Activated CD4-positive, alpha-beta memory T cell treated with anti-CD3 and anti-CD28 coated beads for 36 hours (primary cell): ENCODE results near the gene UCP3. TPM values are rescaled to one million over a fixed set of nuclear protein-coding genes. Genes with fewer than 3 reads are reported as not detected.

Experiments
- CTCF ChIA-PET: fragments of 350-600 bp; sonication (Branson Sonifier 250); formaldehyde crosslinking; loops from one replicate; lab custom pipeline; 2021; ENCODE audit warnings: antibody characterized with exemption, inconsistent platforms; lab: Charles Lee
- POLR2A ChIA-PET: fragments of 350-600 bp; sonication (Branson Sonifier 250); formaldehyde crosslinking; loops from one replicate; lab custom pipeline; 2021; ENCODE audit warnings: antibody characterized with exemption; lab: Charles Lee
- DNase-seq: peaks from one replicate; pipeline ENCODE4 v3.0.0-alpha.2; 2020
- H3K27ac Mint-ChIP-seq: one replicate; pipeline ENCODE4 v1.8.0; 2021; ENCODE audit warnings: mixed read lengths
- H3K27me3 Mint-ChIP-seq: one replicate; pipeline ENCODE4 v1.8.0; 2021; ENCODE audit warnings: mixed read lengths
- H3K36me3 Mint-ChIP-seq: one replicate; pipeline ENCODE4 v1.8.0; 2021; ENCODE audit warnings: mixed read lengths
- H3K4me1 Mint-ChIP-seq: one replicate; pipeline ENCODE4 v1.8.0; 2021; ENCODE audit warnings: low read depth, mixed read lengths
- H3K4me3 Mint-ChIP-seq: one replicate; pipeline ENCODE4 v1.8.0; 2021; ENCODE audit warnings: mild to moderate bottlenecking, mixed read lengths
- H3K9me3 Mint-ChIP-seq: one replicate; pipeline ENCODE4 v1.8.0; 2021; ENCODE audit warnings: mixed read lengths
- intact Hi-C: fragments of 100-400 bp; cut with micrococcal nuclease; formaldehyde crosslinking; loops from one replicate; pipeline ENCODE4 v1.15.1; 2023
- total RNA-seq, 2 experiments: library from RNA; stranded (reverse); gene quantifications; one replicate each; pipeline ENCODE4 v1.2.3, GENCODE V29; 2021

UCP3 gene
- total RNA-seq, 2 experiments from 2014 or later, result 1.4 to 2.0 TPM

DNA sequence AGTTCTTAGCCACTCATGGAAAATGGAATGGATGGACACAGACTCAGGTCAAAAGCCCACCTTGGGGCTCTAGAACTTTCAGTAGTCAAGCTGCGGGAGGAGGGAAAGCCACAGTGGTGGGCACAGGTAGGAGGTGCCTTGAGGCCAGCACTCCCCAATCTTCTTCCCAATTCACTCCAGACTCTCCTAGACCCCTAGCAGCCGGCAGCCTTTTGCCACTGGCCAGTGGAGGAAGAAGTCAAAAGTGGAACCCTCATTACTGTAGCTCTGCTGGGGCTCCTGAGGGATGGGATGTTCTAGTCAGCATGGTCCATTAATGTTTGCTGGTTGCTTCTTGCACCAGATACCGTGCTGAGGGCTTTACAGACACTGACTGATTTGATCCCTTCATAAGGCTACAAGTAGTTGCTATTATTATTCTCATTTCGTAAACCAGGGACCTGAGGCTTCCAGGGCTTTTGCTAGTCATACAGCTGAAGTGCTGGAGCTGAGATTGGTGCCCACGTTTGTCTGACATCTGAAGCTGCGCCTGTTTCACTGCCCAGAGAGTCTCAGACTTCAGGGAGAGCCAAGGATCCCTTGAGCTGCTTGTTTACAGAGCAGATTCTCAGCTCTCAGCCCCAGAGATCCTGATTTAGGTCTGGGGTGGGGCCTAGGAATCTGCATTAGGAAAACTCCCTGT, 1.1 kb downstream of the UCP3 start:
- no peak for DNase-seq
- no peaks in the 10 kb centered on the region for H3K9me3 Mint-ChIP-seq
- H3K4me3 Mint-ChIP-seq, result no peak overlapping the region
- H3K36me3 Mint-ChIP-seq, result peaks cover 10% of the 10 kb centered on the region
- no peak overlapping the region for H3K27ac Mint-ChIP-seq
- no peaks in the 10 kb centered on the region for H3K27me3 Mint-ChIP-seq
- intact Hi-C loops, result loop anchor here (5.0 kb wide), 1 partner anchor 36 kb away; no protein-coding TSS in a partner anchor
- ChIA-PET CTCF (interaction anchor here (1.5 kb wide), 1 partner anchor 10 kb away, joined by 4 read pairs; no protein-coding TSS in a partner anchor), POLR2A (interaction anchor here (1.2 to 2.6 kb wide), 4 partner anchors 10 to 27 kb away, joined by 4 to 8 read pairs (median 6); partner anchors contain the start of gene UCP2)
- peaks cover 80% of the 10 kb centered on the region for H3K4me1 Mint-ChIP-seq

DNA sequence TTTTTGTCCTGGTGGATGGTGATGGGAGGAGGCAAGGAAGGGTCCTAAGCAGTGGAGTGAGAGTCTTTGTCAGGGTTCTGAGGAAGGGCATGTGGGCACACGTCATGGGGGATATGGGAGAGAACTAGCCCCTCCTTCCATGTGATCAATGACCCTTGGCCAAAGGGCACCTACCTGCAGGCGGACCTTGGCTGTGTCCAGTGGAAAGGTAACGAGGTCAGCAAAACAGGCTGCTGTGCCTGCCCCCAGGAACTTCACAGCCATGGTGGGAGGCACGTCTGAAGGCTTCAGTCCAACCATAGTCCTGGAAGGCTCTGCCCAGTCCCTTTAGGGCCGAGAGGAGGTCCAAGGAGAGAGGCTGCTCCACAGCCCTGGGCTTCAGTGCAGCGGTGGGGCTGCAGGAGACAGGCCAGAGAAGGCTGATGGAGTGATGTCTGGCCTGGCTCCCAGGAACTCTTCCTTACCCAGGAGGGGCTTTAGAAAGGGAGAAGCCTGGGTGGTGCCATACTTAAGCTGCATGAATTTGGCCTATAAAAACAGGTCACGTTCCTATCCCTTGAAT, 2.1 kb downstream of the UCP3 start:
- Mint-ChIP-seq H3K4me1 (peaks cover 70% of the 10 kb centered on the region), H3K27me3 (no peaks in the 10 kb centered on the region), H3K27ac (peak overlapping the region; percentile 44), H3K4me3 (no peak overlapping the region), H3K9me3 (no peaks in the 10 kb centered on the region), H3K36me3 (peaks cover 11% of the 10 kb centered on the region)
- CTCF ChIA-PET, result no interaction called here
- intact Hi-C loops, result loop anchor here (5.0 kb wide), 1 partner anchor 35 kb away; no protein-coding TSS in a partner anchor
- no peak for DNase-seq
- POLR2A ChIA-PET, result interaction anchor here (1.2 to 2.6 kb wide), 2 partner anchors 24 to 26 kb away, joined by 4 to 8 read pairs; partner anchors contain the start of gene UCP2

DNA sequence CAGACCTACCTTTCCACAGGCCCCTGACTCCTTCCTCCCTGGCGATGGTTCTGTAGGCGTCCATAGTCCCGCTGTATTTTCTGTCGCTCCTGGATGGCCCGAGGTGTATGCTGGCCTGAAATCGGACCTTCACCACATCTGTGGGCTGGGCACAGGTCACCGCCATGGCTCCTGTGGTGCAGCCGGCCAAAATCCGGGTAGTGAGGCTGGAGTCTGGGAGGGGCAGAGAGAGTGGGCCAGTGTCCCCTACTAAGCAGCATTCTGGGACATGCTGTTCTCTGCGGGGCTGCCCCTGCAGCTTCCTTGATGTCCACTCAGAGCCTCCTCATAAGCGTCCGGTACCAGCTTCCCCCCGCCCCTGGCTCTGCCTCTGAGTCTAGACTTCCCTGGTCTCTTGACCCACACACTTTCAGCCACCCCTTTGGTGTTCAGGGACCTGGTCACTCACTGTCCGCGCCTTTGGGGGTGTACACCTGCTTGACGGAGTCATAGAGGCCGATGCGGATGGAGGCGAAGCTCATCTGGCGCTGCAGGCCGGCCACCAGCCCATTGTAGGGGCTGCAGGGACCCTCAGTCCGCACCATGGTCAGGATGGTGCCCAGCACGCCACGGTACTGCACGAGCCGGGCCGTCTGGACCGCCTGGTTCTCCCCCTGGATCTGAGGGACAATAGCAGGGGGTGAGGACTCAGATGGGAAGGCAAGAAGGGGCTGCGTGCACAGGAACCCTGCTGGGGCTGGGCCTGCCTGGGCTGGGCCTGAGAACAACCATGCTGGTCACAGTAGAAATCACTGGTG, 3.0 kb downstream of the UCP3 start:
- Mint-ChIP-seq H3K4me1 (peaks cover 65% of the 10 kb centered on the region), H3K27ac (peak overlapping the region; percentile 91), H3K27me3 (no peaks in the 10 kb centered on the region), H3K4me3 (no peak overlapping the region), H3K36me3 (peaks cover 15% of the 10 kb centered on the region), H3K9me3 (no peaks in the 10 kb centered on the region)
- POLR2A ChIA-PET, result interaction anchor here (1.0 to 1.7 kb wide), 7 partner anchors 9 to 165 kb away, joined by 3 to 13 read pairs (median 5); partner anchors contain the start of genes C2CD3, PPME1 and UCP2
- CTCF ChIA-PET, result interaction anchor here (1.0 to 1.5 kb wide), 5 partner anchors 8 to 164 kb away, joined by 3 to 5 read pairs (median 3); partner anchors contain the start of genes C2CD3 and PPME1
- intact Hi-C loops, result loop anchor here (5.0 kb wide), 1 partner anchor 34 kb away; no protein-coding TSS in a partner anchor
- no peak for DNase-seq

DNA sequence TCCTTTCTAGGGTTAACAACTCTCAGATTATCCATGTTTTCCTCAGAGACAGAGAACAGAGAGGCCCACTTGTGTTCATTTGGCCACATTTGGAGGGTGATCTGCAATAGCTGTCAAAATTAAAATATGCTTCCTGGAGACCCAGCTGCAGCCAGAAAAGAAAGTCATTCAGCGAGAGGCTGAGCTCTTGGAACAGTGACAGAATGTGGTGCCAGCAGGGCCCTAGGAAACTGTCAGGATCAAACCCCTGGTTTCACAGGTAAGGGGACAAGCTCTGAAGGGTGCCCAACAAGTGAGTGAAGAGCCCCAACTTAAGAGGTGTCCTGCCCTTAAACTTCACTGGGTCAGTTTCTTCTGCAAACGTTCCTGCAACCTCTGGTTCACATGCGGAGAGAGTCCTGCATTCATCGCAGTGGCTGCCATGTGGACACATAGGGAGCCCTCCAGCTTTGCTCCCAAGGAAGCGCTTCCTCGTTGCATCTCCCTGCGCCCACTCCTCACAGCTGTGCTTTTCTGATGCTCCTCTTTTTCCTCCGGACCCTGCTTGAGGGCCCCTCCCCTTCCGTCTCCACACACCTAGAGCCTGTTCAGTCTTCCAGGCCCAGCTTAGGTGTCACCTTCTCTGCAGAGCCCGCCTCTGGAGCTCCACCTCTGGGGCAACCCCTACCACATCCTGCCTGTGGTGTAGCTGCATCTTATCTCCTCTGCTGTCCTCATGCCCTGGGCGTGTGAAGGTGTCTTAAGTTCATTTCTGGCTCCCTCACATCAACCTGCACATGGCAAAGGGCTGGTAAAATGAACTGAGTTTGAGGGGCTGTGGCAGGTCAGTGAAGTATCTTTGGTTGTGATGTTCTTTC, 3.9 kb downstream of the UCP3 start:
- H3K4me1 Mint-ChIP-seq, result peaks cover 65% of the 10 kb centered on the region
- peak; percentile 92 for DNase-seq
- ChIA-PET CTCF (interaction anchor here (1.0 to 1.5 kb wide), 5 partner anchors 9 to 165 kb away, joined by 3 to 5 read pairs (median 3); partner anchors contain the start of genes C2CD3 and PPME1), POLR2A (interaction anchor here (0.8 to 1.7 kb wide), 8 partner anchors 8 to 166 kb away, joined by 3 to 13 read pairs (median 6); partner anchors contain the start of genes C2CD3, PPME1 and UCP2)
- H3K9me3 Mint-ChIP-seq, result no peaks in the 10 kb centered on the region
- H3K36me3 Mint-ChIP-seq, result peaks cover 15% of the 10 kb centered on the region
- peak overlapping the region; percentile 91 for H3K27ac Mint-ChIP-seq
- intact Hi-C loops, result loop anchor here (5.0 kb wide), 1 partner anchor 33 kb away; no protein-coding TSS in a partner anchor
- peak overlapping the region; percentile 63 for H3K4me3 Mint-ChIP-seq
- H3K27me3 Mint-ChIP-seq, result no peaks in the 10 kb centered on the region

DNA sequence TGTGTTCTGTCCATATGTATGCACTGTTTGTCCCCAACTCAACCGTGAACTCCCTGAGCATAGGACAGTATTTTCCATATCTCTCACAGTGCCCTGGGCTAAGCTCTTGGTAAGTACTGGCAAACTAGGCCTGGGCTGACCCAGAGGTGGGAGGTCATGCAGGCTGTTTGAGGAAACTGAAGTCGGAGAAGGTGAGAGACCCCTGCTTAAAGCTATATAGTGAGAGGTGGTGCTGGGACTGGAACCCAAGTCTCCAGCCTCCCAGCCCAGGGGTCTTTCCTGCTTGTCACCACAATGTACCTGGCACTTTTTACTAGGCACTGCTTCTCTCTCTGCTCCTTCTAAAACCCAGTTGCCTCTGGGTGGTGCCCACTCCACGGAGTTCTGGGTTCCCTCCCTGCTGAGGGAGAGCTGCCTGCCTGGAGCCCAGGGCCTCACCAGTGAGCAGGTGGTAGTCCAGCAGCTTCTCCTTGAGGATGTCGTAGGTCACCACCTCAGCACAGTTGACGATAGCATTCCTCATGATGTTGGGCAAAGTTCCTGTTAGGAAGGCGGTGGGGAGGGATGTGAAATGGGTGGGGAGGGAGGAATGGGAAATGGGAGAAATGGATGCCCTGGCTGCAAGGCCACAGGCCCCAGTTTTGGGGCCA, 4.7 kb downstream of the UCP3 start:
- H3K9me3 Mint-ChIP-seq, result no peaks in the 10 kb centered on the region
- intact Hi-C loops, result no loop called here
- no peaks in the 10 kb centered on the region for H3K27me3 Mint-ChIP-seq
- peak overlapping the region; percentile 91 for H3K27ac Mint-ChIP-seq
- ChIA-PET CTCF (interaction anchor here (1.5 kb wide), 1 partner anchor 9 kb away, joined by 3 read pairs; no protein-coding TSS in a partner anchor), POLR2A (interaction anchor here (1.7 kb wide), 3 partner anchors 9 to 24 kb away, joined by 6 to 13 read pairs (median 12); partner anchors contain the start of gene UCP2)
- H3K4me1 Mint-ChIP-seq, result peaks cover 68% of the 10 kb centered on the region
- peaks cover 15% of the 10 kb centered on the region for H3K36me3 Mint-ChIP-seq
- DNase-seq, result no peak
- H3K4me3 Mint-ChIP-seq, result no peak overlapping the region

DNA sequence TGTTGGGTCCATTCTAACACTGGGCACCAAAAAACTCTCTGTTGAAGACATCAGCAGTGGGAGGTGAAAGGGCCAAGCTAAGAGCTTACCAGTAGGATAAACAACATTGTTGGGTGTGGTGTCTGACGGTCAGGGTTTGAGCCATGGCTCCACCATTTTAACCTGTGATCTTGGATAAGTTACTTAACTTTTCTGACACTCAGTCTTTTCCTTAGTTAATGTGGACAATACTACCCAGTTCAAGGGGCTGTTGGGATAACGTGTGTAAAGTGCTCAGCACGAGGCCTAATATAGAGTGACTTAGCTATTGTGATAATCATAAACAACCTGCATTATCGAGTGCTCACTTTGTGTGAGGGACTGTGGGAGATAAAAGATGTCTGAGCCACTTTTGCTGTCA, 6.1 kb downstream of the UCP3 start:
- CTCF ChIA-PET, result no interaction called here
- Mint-ChIP-seq H3K27ac (no peak overlapping the region), H3K27me3 (no peaks in the 10 kb centered on the region), H3K9me3 (no peaks in the 10 kb centered on the region), H3K36me3 (peaks cover 15% of the 10 kb centered on the region), H3K4me3 (no peak overlapping the region), H3K4me1 (peaks cover 59% of the 10 kb centered on the region)
- POLR2A ChIA-PET, result interaction anchor here (1.0 kb wide), 1 partner anchor 9 kb away, joined by 3 read pairs; no protein-coding TSS in a partner anchor
- DNase-seq, result no peak
- intact Hi-C loops, result no loop called here

DNA sequence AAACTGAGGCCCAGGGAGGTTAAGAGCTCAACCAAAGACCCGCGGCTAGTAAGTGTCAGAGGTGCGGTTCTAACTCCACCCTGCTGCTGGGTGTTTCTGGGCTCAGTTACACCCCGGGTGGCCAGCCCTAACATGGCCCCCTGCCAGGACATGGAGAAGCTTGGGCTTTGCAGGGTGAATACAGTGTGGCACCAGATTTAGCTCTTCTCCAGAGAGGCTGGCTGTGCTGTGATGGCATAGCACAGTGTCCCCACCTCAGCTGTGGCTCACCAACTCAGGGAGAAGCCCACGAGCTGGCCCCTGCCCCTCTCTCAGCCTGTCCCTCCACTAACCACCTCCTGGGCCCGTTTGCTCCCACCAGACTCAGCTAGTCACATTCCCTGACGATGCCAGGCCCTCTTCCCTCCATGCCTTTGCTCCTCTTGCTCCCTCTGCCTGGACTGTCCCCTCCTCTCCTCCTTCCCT, 7.0 kb downstream of the UCP3 start:
- intact Hi-C loops, result no loop called here
- no peak overlapping the region for H3K27ac Mint-ChIP-seq
- ChIA-PET POLR2A (interaction anchor here (1.0 to 1.1 kb wide), 2 partner anchors 10 to 18 kb away, joined by 3 read pairs; no protein-coding TSS in a partner anchor), CTCF (interaction anchor here (1.1 kb wide), 1 partner anchor 37 kb away, joined by 3 read pairs; no protein-coding TSS in a partner anchor)
- H3K4me1 Mint-ChIP-seq, result peaks cover 67% of the 10 kb centered on the region
- H3K27me3 Mint-ChIP-seq, result no peaks in the 10 kb centered on the region
- DNase-seq, result no peak
- H3K9me3 Mint-ChIP-seq, result no peaks in the 10 kb centered on the region
- peaks cover 15% of the 10 kb centered on the region for H3K36me3 Mint-ChIP-seq
- H3K4me3 Mint-ChIP-seq, result no peak overlapping the region

DNA sequence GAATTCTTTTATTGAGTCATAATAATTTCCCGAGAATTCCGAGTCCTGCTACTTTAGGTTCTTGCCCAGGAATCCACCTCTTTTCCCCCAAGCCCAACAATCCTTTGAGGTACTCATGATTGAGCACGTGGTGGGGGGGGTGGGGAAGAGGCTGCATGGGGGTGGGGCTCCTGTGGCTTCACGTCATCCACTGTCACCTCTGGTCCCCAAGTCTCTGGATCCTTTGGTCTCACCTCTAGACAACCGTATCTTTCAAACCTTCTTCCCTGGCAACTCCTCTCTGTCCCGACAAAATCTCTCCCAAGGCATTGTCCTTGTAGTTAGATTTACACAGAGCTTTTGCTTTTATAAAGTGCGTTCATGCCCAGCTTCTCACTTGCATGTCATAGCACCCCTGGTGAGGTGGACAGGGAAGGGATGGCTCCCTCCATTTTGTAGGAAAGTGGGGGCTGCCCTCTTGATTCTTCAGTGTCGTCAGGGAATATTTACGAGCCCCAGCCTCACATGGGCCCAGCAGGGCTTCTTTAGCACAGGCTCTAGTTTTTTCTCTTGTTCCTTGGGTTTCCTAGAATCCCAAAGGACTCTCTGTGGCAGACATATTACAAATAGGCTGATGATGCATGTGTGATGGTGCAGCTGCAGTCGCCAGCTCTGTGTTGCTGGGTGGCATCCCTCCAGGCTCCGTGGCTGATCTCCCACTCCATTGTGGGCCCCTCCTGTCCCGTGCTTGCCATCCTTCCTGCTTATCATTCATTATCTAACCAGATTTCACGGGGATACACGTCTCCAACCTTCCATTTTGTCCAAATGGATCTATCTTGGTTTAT, 8.4 kb downstream of the UCP3 start:
- CTCF ChIA-PET, result interaction anchor here (0.6 to 1.9 kb wide), 2 partner anchors 19 to 389 kb away, joined by 3 to 6 read pairs; no protein-coding TSS in a partner anchor
- POLR2A ChIA-PET, result interaction anchor here (1.1 to 3.2 kb wide), 4 partner anchors 10 to 20 kb away, joined by 3 to 17 read pairs (median 8); partner anchors contain the start of gene UCP2
- H3K27ac Mint-ChIP-seq, result peak overlapping the region; percentile 79
- H3K36me3 Mint-ChIP-seq, result peaks cover 15% of the 10 kb centered on the region
- no peaks in the 10 kb centered on the region for H3K9me3 Mint-ChIP-seq
- intact Hi-C loops, result loop anchor here (1.0 kb wide), 1 partner anchor 11 kb away; no protein-coding TSS in a partner anchor
- peak; percentile 51 for DNase-seq
- no peak overlapping the region for H3K4me3 Mint-ChIP-seq
- peaks cover 67% of the 10 kb centered on the region for H3K4me1 Mint-ChIP-seq
- no peaks in the 10 kb centered on the region for H3K27me3 Mint-ChIP-seq

DNA sequence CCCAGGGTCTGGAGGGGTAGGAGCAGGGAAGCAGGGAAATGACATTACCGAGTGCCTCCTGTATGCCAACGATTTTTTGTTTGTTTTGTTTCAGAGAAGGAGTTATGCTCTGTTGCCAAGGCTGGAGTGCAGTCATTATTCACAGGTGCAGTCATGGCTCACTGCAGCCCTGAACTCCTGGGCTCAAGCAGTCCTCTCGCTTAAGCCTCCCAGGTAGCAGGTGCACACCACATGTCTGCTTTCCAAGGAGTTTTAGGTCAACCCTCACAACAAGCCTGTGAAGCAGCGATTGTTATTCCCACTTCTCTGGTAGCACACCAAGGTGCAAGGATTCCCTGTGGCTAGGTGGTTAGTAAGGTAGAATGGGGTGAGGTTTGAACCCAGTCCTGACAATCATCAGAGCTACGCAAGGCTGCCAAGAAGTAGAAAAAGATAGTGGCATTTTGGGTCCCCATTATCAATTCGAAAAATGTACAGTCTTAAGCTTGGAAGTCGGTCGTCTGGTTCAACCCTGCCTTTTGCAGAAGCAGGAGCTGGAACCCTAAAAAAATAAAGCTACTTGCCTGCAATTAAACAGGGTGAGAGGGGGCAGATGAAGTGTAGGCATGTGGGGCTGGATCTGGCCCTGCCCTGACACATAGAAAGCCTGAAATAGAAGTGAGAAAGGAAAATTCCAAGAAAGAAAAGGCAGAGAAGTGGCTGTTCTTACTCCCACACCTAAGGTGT, 9.1 kb downstream of the UCP3 start:
- CTCF ChIA-PET, result interaction anchor here (0.6 to 1.9 kb wide), 2 partner anchors 18 to 390 kb away, joined by 3 to 6 read pairs; no protein-coding TSS in a partner anchor
- H3K27me3 Mint-ChIP-seq, result no peaks in the 10 kb centered on the region
- DNase-seq, result peak; percentile 39
- H3K27ac Mint-ChIP-seq, result peak overlapping the region; percentile 79
- peaks cover 15% of the 10 kb centered on the region for H3K36me3 Mint-ChIP-seq
- intact Hi-C loops, result loop anchor here (1.0 kb wide), 1 partner anchor 12 kb away; no protein-coding TSS in a partner anchor
- POLR2A ChIA-PET, result interaction anchor here (1.9 to 3.2 kb wide), 3 partner anchors 10 to 17 kb away, joined by 5 to 17 read pairs (median 12); partner anchors contain the start of gene UCP2
- H3K4me3 Mint-ChIP-seq, result no peak overlapping the region
- H3K9me3 Mint-ChIP-seq, result no peaks in the 10 kb centered on the region
- peaks cover 67% of the 10 kb centered on the region for H3K4me1 Mint-ChIP-seq
